HUDEP-2 (cell line): ENCODE data around the gene NOP10.
"Not testable (repeated sequence)": the region's sequence is repeated elsewhere in the genome, so short reads cannot be mapped to it uniquely, and the experiment has no call there.

ENCODE experiments used
- DNase-seq, 76 experiments: peaks; one replicate each; lab custom pipeline; 2025; ENCODE audit not compliant: unreplicated experiment in 76 of 76; lab: John Stamatoyannopoulos, UW

The NOP10 gene

DNA sequence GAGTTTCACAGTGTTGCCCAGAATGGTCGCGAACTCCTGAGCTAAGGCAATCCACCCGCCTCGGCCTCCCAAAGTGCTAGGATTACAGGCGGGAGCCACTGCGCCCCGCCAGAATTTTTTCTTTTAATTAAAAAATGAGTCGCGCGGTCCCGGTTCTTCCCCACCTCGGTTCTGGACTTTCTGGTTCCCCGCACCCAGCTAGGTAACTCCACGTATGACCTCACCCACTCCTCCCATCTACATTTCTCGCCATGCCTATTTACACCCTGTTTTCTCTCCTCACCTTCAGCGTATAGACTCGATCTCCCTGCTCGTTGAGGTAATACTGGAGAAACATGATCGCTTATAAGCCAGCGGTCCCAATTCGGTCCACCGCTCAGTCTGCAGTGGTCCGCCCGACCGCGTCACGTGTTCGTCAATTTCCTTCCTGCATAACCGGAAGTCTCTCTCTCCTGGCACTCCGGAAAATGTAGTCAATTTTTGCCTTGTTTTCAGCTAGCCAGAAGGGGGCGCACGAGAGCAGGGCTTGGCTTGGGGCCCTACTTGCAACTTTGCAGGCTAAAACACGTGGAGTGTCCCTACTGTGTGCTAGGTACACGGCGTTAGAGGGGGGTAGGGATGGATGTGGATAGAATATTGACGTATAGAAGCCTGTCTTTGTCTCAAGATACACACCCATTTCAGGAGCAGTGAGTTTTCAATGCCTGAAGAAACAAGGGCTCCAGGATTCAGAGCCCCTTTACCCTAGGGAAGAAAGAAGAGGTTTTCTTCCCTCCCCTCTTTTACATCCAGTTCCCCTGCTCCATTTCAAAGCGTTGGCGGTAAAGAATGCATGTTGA is at the start of gene NOP10, which contains the start of gene NUTM1:
NOP10 (minus strand) TSS at position 400 of the 839 bp plus-strand sequence; CDS start at position 337, 63 bp downstream.
NUTM1 (plus strand) TSS at position 579 of the 839 bp plus-strand sequence. CDS start 382 bp downstream, outside the sequence.
- peak in 75 of 76 experiments; percentile 41 to 94 (median 88) for DNase-seq

DNA sequence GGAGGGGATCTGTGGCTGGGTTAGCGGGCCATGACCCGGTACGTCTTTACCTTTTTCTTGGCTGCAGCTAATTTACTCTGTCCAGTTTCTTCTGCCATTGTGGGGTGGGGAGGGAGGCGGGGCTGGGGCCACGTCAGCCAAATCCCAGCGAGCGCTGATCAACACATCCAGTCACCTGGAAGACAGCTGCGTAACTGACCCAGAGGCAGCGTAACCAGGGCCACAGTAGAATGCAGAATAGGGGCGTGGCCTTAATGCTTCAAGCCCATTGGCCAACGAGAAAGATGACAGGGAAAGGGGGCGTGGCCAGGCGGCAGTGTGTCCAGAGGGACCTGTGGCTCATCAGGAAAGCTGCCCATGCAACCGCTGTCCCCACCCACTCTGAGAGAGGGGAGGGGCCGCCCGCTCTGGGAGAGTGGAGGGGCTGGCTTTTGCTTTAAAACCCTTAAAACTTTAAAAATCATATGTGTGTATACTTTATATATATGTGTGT is 46.7 kb upstream of the NOP10 start:
- DNase-seq = not testable (repeated sequence)

DNA sequence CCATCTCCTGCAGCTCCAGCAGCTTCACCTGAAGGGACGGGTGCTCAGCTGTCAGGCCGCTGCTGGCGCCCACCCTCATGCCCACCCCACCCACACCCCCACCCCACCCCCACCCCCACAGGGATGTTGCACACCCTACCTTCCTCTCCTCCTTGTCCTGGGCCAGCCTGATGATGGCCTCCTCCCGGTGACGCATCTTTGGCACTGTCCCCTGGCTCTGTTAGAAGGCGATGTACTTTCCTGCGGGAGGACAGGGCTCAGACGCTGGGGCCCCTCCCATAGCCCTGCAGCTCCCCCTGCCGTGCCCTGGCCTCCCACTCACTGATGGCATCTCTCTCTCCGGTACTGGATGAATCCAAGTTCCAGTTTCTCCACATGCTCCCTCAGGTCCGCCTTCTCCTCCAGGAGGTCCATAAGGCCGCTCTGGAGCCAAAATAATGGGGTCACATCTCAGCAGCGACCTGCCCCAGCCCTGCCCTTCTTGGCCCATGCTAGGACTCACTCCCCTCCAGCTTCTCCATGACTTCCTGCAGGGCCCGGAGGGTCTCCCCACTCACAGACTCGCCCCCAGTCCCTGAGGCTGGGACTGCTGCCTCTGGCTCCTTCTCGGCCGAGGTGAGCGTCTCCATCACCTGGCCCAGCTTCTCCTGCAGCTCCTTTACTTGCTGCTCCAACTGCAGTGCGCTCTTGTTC is 39.0 kb upstream of the NOP10 start:
- not testable (repeated sequence) for DNase-seq

DNA sequence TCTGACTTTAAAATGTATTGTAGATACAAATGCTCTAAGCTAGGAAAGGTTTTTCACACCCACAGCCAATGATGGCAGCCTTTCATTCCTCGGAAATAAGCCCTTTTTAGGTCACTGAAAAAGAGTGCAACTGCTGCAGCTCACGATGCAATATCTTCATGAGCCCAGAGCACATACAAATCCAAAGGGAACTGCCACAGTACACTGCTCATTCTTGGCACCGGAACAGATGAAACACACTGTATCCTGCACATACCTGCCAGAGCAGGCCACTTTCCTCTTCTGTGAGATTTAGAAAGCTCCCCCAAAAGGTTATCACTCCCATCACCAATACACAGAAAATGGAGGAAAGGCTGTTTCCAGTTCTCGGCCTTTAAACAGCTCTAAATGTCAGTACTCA is 37.6 kb upstream of the NOP10 start:
- DNase-seq = not testable (repeated sequence)

DNA sequence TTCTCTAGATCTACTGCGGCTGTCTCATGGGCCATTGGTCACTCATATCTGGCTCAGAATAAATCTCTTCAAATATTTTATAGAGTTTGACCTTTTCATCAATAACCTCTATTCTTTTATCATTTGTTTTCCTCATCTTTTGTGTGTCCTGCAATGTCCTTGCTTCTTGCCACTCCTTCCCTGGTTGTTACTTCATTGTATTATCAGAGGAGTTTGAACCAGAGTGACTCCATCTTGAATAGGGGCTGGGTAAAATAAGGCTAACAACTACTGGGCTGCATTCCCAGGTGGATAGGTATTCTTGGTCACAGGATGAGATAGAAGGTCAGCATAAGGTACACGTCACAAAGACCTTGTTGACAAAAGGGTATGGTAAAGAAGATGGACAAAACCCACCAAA is 33.9 kb upstream of the NOP10 start:
- no peak for DNase-seq

DNA sequence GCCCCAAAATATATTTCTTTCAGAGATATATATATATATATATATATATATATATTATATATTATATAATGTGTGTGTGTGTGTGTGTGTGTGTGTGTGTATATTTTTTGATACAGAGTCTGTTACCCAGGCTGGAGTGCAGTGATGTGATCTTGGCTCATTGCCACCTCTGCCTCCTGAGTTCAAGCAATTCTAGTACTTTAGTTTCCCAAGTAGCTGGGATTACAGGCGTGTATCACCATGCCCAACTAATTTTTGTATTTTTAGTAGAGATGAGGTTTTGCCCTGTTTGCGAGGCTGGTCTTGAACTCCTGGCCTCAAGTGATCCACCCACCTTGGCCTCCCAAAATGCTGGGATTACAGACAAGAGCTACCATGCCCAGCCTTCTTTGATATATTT is 32.6 kb upstream of the NOP10 start:
- DNase-seq = not testable (repeated sequence)

DNA sequence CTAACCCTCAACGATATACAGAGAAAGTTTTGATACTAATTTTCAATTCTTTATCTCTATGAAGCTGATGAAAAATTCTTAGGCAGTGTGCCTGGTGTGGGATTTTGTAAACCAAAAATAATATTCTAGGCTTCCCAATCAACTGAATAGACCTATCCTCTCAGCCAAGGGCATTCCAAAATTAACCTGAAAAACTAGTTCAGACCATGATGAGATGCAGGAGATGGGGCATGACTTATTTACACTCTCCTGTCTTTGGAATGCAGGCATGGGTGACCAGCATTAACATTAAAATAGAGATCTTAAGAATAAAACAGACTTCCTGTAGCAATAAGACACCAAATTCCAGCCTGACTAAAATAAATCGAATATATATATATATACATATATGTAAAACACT is 31.9 kb upstream of the NOP10 start:
- no peak for DNase-seq

DNA sequence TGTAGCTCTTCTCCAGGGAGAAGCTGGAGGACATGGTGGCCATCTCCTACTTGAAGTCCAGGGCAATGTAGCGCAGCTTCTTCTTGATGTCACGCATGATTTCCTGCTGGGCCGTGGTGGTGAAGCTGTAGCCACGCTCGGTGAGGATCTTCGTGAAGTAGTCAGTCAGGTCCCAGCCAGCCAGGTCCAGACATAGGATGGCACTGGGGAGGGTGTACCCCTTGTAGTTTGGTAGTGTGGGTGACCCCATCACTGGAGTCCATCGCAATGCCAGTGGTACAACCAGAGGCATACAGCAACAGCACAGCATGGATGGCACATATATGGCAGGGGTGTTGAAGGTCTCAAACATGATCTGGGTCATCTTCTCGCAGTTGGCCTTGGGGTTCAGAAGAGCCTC is 31.0 kb upstream of the NOP10 start:
- DNase-seq = no peak

DNA sequence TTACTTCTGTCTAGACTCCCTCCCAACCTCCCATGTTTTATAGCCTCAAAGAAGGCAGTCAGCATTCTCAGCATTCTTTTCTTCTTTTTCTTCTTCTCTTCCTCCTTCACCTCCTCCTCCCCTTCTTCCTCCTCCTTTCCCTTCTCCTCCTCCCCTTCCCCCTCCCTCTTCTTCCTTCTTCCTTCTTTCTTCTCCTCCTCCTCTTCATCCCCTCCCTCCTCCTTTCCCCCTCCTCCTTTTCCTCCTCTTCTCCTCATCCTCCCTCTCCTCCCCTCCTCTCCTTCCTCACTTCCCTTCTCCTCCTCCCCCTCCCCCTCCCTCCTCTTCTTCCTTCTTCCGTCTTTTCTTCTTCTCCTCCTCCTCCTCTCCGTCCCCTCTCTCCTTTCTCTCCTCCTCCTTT is 27.7 kb upstream of the NOP10 start:
- DNase-seq = no peak

DNA sequence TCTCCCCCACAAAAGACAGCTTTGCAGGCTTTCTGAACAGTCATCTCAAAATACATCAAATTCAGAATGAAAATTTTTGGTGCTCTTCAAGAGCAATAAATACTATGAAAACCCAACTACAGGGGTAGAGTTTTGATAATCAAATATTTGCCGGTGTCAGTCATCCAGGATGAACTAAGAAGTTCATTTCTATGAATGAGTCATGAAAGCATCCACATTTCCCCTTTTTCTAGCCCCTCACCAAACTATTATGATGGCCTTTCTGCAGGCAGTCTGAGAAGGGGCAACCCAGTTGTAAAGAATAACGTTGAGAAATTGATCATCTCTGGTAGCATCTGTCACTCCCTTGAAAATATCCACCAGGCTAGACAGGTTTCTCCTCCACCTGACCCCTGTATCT is 27.2 kb upstream of the NOP10 start:
- no peak for DNase-seq

DNA sequence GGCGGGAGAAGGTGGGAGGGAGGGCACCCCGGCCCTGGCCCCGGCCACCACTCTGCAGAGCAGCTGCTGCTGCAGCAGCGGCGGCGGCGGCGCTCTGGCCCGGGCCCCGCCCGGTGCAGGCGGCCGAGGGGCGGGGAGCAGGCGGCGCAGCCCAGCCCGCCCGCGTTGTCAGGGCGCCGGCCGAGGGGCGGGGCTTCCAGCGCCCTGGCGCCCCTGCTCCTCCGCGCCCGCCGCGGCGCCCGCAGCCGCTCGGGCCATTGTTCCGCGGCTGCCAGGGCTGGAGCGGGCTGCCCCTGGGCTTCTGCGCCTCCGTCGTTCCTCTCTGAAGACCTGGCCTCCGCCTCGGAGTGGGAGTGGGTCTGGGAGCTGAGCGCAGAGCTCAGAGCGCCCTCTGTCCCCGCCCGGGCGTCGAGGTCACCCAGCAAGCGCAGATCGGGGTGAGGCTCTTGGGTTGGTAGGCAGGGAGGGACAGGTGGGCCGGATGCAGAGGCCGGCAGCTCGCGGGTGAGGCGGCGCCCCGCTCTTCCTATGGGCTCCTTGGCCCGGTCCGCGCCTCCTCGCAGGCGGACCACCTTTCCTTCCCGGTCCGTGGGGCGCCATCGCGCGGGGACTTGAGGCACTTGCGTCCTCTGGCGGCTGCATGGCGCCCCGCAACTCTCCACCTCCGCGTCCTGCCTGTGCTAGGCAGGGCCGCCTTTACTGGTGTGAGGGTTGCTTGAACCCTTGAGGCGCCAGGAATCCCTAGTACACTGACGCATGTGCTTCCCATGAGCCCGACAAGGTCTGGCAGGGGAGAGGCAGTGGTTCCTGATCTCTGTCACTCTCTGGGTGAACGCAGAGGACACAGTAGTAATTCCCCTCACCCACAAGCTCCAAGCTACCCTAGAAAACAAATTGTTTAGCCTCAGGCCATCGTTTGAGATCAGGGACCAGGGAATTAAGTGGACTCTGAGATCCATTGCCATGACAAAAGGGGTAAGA is 24.5 kb upstream of the NOP10 start, which contains the start of gene LPCAT4:
LPCAT4 (minus strand) TSS at position 96 of the 981 bp plus-strand sequence. CDS start 96 bp downstream, outside the sequence.
- DNase-seq = peak; percentile 12 to 87 (median 77)

DNA sequence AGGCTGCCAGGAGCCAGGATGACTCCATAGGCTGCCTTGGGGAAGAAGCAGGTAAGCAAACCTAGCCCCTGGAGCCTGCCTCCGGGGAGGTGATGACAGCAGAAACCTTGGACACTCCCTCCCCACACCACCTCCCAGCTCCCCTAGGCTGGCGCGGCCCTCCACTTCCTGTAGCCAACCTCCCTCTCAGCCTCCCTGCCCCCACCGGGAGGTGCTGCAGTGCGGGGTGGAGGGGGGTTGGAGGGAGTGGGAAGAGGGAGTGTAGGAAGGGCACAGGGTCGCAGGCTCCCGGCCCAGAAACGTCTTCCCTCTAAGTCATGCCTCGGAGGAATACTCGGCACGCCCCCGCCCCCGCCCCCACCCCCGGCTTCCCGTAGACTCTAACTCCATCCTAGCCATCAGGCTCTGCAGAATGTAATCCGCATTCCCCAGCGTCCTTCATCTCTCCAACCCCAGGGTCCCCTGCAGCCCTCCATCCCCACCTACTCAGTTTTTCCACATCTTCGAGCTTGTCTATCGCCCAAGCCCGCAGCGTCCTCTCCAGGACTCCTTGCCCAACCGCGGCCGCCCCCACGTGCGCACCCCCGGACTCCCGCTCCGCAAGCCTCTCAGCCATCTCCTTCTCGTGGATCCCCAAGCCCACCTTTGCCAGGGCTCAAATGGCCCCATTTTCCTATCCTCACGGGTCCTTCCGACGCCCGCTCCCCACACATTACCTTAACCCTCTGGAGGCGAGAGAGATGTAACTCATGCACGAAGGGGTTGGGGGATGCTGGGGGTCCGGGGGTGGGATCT is 23.5 kb upstream of the NOP10 start:
- peak in 42 of 76 experiments; percentile 6 to 65 (median 30) for DNase-seq

DNA sequence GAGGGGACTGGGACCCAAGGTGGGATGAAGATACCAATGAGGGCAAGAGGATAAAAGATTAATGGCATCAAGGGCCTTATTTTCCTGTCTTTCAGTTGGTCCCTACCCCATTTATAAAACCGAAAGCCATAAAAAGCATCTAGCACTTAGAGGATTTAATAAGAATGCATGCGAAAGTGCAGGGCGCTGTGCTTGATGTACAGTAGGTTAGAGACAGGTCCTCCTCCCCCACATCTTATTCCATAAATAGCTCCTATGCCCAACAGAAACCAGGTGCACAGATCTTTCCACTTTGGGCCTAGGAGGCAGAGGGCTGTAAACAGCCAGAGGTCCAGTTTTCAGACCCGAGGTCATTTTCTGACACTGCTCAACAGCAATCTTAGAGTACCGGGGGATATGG is 22.9 kb upstream of the NOP10 start:
- no peak for DNase-seq

DNA sequence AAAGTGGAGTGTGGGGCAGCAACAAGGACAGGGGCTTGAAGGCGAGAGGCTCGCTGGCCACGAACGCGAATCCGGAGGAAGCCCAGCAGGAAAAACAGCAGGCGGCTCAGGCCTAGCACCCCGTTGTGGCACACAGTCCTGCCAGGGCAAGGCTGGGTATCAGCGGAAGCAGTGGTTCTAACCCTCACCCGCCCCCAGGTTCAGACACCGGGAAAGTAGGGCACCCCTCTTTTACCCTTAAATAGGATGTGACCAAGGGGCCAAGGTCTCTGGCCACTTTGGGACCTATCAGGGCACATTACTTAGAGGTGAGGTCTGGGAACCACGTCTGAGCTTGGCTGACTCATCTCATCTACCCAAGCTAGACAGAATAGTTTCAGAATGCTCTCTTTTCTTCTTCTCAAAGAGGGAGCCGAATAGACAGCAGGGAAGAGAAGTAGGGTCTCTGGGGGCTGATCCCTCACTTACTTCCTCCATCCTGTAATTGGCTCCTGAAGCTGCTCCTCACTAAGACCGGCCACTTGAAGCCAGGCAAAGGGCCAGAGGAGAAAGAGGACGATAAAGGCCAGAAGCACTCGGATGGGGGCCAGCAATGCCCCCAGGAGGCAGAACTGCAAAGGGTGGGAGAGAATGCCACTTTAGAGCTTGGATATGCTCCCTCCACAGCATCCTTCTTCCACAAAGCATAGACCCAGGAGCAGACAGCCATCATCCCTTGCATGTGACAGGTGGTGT is 22.3 kb upstream of the NOP10 start:
- DNase-seq = no peak

DNA sequence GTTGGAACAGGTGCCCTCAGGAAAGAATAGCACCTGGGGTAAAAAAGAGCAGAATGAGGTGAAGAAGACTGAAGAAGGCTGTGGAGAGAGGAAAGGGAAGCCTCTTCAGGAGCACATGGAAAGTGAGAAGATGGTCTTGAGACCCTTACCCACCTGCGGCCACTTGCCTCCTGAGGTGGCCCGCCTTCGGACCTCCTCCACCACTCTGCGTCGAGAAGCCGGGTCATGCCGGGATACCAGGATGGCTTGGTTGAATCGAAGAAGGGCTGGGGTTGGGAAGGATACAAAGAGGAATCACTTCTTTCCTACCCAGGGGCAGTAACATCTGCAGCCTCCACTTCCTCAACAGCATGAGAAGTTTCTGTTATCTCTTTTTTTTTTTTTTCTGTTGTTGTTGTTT is 21.1 kb upstream of the NOP10 start:
- DNase-seq = no peak

DNA sequence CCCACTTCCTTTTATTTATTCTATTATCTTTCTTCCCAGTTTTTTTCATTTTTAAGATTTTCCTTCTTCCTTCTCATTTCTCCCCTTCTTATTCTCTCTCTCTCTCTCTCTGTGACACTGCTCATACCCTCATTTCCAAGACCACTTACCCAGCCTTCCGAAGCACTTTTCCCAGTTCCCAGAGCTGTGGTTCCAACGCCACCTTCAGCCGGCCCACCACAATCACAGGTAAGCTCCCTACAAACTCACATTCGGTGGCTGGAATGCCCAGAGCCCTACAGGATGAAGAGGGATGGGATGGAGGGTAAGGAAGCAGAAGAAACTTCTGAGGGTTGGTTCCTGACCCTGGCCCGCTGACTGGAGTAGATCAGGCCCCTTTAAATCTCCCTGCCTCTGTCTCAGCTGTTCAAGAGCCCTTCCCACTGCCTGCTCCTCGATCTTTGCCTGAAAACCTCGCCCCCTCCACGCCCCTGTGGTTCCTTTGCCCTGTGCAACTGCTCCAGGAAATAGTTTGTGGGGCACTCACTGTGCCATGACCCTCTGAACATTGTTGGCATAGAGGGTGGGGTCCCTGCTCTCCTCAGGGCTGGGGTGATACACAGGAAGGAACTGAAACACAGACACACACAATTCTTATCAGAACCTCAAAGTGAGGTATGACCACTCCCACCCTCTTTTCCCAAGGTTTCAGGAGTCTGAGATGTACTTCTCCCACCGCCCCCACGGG is 19.3 kb upstream of the NOP10 start:
- DNase-seq = no peak

DNA sequence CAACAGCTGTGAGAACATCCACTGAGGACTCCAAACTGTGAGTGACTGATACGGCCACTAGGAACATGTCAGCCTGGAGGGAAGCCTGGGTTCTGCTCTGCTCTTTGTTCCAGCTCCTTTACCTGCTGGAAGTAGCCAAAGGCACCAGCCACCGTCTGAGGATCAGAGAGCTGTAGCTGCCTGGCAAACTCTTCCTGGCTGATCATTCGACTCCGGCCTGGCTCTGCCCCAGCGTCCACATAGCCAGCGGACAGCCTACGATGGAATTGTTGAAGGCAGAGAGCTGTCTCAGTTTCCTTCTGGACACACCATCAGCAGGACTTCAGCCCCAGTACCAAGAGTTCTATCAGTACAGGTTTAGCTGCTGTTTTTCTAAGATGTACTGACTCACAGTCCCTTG is 18.3 kb upstream of the NOP10 start:
- no peak for DNase-seq

DNA sequence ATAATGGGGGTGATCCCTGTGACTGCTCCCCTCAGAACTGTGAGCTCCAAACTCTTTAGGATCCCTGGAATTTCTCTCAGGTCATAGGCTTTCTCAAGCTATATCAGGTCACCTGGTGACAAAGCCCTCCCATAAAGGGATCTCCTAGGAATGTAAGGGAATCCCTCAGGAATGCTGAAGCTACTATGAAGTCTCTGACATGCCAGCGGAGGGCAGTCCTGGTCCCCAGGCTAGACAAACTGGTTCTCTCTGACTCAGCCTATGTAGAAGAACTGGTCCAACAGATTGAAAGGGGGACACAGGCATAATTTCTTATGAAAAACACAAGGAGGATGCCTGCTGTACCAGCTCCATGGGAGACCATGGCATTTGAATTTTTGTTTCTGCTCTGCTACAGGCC is 17.4 kb upstream of the NOP10 start:
- DNase-seq = no peak
